ENCODE measurements around the gene SLC16A5. TPM values are rescaled to one million over a fixed set of nuclear protein-coding genes. Genes with fewer than 3 reads are reported as not detected.
"Not testable (repeated sequence)": the region's sequence is repeated elsewhere in the genome, so short reads cannot be mapped to it uniquely, and the experiment has no call there.

Gene SLC16A5
- 0.11 TPM in 1 of 2 replicates, not detected in the other for total RNA-seq (2014; rRNA removed)
- 0.79 TPM for polyA plus RNA-seq (2012)

- no peak for DNase-seq (ENCODE audit: low read depth)
Observed at GRCh38 chr17:75087558-75088453, at the start of gene SLC16A5. Gene SLC16A5, plus strand, starts transcription at chr17:75087954. Its CDS starts 5,683 bp downstream, at chr17:75093637.

GRCh38 chr17:75039238-75039637, 48.5 kb upstream of the SLC16A5 start:
- DNase-seq (ENCODE audit: low read depth): no peak

- DNase-seq (ENCODE audit: low read depth): no peak
Observed at GRCh38 chr17:75041656-75042280, 46.0 kb upstream of the SLC16A5 start.

GRCh38 chr17:75043789-75044188, 44.0 kb upstream of the SLC16A5 start:
- DNase-seq (ENCODE audit: low read depth): not testable (repeated sequence)

GRCh38 chr17:75044716-75045115, 43.0 kb upstream of the SLC16A5 start:
- DNase-seq (ENCODE audit: low read depth): no peak

GRCh38 chr17:75045946-75046406, 41.8 kb upstream of the SLC16A5 start:
- not testable (repeated sequence) for DNase-seq (ENCODE audit: low read depth)

- DNase-seq (ENCODE audit: low read depth): peak; percentile 95
Observed at GRCh38 chr17:75046407-75047289, 41.1 kb upstream of the SLC16A5 start, which contains the start of the genes ATP5PD and KCTD2. Gene ATP5PD, minus strand, starts transcription at chr17:75046969. Its CDS starts 4,319 bp downstream, at chr17:75042650. Gene KCTD2, plus strand, starts transcription at chr17:75047225. Its CDS starts 26 bp downstream, at chr17:75047251.

GRCh38 chr17:75047398-75048098, 40.2 kb upstream of the SLC16A5 start:
- no peak for DNase-seq (ENCODE audit: low read depth)

- no peak for DNase-seq (ENCODE audit: low read depth)
Observed at GRCh38 chr17:75048249-75048878, 39.4 kb upstream of the SLC16A5 start.

- DNase-seq (ENCODE audit: low read depth): no peak
Observed at GRCh38 chr17:75049057-75049456, 38.7 kb upstream of the SLC16A5 start.

GRCh38 chr17:75049706-75050105, 38.0 kb upstream of the SLC16A5 start:
- DNase-seq (ENCODE audit: low read depth): no peak

GRCh38 chr17:75051941-75052340, 35.8 kb upstream of the SLC16A5 start:
- no peak for DNase-seq (ENCODE audit: low read depth)

- peak; percentile 88 for DNase-seq (ENCODE audit: low read depth)
Observed at GRCh38 chr17:75059369-75060345, 28.1 kb upstream of the SLC16A5 start.

- DNase-seq (ENCODE audit: low read depth): no peak
Observed at GRCh38 chr17:75060434-75061054, 27.2 kb upstream of the SLC16A5 start.

- no peak for DNase-seq (ENCODE audit: low read depth)
Observed at GRCh38 chr17:75061055-75061438, 26.7 kb upstream of the SLC16A5 start.

- no peak for DNase-seq (ENCODE audit: low read depth)
Observed at GRCh38 chr17:75061618-75062017, 26.1 kb upstream of the SLC16A5 start.

GRCh38 chr17:75063201-75063600, 24.6 kb upstream of the SLC16A5 start:
- DNase-seq (ENCODE audit: low read depth): no peak

- no peak for DNase-seq (ENCODE audit: low read depth)
Observed at GRCh38 chr17:75063626-75064025, 24.1 kb upstream of the SLC16A5 start.

- no peak for DNase-seq (ENCODE audit: low read depth)
Observed at GRCh38 chr17:75064040-75064439, 23.7 kb upstream of the SLC16A5 start.

Measured in LHCN-M2 (cell line).